Epidermal melanocyte (primary cell): Measurements from ENCODE around the gene SLC30A5.

Experiments
- DNase-seq: peaks from one replicate; pipeline ENCODE4 v3.0.0; 2011; ENCODE audit warnings: low spot score; ENCODE audit not compliant: insufficient read length

The SLC30A5 gene

DNA sequence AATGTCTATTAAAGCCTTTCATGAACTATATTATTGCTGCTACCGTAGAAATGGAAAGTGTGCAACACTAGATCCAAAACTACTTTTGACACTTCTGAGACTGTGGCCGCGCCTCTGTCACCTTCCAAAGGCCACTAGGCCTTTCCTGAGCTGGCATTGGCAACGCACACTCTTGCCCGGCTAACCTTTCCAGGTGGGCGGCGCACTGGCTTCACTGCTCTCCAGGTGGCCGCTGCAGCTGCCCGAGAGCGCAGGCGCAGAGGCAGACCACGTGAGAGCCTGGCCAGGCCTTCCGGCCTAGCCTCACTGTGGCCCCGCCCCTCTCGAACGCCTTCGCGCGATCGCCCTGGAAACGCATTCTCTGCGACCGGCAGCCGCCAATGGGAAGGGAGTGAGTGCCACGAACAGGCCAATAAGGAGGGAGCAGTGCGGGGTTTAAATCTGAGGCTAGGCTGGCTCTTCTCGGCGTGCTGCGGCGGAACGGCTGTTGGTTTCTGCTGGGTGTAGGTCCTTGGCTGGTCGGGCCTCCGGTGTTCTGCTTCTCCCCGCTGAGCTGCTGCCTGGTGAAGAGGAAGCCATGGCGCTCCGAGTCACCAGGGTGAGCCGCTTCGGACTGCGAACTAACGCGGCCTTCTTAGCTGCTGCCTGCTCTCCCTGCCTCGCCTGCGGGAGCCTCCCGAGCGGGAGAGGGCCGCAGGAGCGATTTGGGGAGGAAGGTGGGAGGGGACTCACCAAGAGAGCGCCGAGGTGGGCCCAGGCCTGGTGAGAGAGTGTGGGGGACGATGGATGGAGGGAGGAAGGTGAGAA lies 73.1 kb downstream of the SLC30A5 start, which contains the start of gene CCNB1:
Gene CCNB1, plus strand, starts transcription at position 465 of the 807 bp plus-strand sequence. Its CDS starts 113 bp downstream, at position 578.
- peak; percentile 99 for DNase-seq

DNA sequence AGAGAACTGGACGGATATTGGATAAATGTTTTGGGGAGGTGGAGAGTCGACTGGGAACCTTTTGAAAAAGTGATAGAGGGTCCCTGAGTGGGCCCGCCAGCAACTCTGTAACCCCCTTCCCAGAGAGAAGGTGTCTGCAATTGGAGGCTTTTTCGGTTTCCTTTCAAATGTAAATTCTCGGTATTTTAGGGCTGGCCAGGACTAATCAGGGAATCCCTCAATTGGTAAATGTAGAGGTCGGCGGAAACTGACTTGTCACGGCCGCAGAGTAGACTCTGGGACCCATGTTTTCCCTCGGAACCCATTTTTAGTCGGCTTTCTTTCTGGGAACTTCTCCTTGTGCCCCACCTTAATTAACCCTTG lies 73.7 kb downstream of the SLC30A5 start:
- DNase-seq: no peak

DNA sequence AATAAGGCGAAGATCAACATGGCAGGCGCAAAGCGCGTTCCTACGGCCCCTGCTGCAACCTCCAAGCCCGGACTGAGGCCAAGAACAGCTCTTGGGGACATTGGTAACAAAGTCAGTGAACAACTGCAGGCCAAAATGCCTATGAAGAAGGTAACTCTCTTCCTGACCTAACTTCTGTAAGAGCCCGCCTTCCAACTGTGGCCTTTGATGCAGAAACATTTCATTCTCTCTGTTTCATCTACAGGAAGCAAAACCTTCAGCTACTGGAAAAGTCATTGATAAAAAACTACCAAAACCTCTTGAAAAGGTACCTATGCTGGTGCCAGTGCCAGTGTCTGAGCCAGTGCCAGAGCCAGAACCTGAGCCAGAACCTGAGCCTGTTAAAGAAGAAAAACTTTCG lies 74.1 kb downstream of the SLC30A5 start:
- DNase-seq: no peak

DNA sequence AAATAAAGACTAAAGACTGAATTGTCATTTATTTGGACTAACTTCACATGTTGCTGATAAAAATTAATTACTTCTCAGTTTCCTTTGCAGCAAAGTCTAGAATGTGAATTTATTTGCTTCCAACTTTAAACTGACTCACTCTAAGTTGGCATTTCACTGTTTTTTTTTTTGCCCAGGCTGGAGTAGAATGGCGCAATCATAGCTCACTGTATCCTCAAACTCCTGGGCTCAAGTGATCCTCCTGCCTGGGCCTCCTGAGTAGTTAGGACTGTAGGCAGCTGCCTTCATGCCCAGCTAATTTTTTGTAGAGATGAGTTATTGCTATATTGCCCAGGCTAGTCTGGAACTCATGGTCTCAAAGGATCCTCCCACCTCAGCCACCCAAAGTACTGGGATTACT lies 76.7 kb downstream of the SLC30A5 start:
- DNase-seq: no peak

DNA sequence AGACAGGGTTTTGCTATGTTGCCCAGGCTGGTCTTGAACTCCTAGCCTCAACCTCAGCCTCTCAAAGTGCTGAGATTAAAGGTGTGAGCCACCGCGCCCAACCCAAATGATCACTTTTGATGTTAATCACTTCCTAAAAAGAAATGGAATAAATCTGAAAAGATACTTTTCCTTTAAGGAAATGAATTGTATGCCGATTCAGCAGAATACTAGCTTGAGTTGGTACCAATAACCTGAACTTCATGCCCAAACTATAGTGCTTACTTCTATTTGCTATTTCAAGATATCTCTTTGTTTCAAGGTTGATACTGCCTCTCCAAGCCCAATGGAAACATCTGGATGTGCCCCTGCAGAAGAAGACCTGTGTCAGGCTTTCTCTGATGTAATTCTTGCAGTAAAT lies 77.2 kb downstream of the SLC30A5 start:
- DNase-seq: no peak
